Fibroblast of skin of scalp (primary cell): ENCODE results near the gene IGF2R.

Source experiments
- DNase-seq: peaks from one replicate; pipeline ENCODE4 v3.0.0-alpha.2; 2013

Gene IGF2R

GRCh38 chr6:160141001-160141726 is 172.3 kb downstream of the IGF2R start:
- DNase-seq, result peak; percentile 56

GRCh38 chr6:160142115-160142715 is 173.3 kb downstream of the IGF2R start:
- no peak for DNase-seq

GRCh38 chr6:160146454-160147145 is 177.7 kb downstream of the IGF2R start:
- DNase-seq, result no peak

DNA sequence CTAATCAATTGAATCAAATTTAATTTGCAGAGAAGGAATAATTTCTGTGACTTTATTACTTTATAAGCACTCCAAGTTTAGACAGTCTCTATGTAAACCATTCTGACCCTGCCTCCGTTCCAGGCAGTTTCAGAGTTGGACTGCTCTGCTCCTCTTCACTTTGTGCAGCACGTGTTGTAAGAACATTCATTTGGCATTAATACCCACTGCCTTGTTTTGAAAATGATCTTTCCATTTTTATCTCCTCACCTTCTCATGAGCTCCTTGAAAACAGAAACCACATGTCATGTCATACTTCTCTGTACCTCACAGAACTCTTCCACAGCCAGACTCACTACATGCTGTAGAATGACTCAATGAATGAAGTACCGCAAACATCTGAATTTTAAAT is 178.3 kb downstream of the IGF2R start:
- no peak for DNase-seq

GRCh38 chr6:160154471-160154870 is 185.6 kb downstream of the IGF2R start:
- DNase-seq, result no peak

DNA sequence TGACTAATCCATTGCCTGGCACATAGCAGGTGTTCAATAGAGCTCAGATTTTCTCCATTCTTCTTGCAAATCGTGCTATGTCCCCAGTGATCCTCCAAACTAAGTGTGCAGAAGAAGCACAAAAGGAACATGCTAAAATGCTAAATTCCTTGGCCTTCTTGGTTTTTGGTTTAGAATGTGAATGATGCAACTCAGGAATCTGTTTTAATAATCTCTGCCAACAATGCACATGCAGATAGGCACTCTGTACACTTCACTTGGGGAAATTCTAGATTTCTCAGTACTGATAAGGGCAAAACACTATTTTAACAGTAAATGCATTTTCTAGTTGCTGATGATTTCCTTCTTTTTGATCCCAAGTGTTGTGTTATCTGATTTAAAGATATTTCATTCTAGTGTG is 188.0 kb downstream of the IGF2R start:
- peak; percentile 21 for DNase-seq

DNA sequence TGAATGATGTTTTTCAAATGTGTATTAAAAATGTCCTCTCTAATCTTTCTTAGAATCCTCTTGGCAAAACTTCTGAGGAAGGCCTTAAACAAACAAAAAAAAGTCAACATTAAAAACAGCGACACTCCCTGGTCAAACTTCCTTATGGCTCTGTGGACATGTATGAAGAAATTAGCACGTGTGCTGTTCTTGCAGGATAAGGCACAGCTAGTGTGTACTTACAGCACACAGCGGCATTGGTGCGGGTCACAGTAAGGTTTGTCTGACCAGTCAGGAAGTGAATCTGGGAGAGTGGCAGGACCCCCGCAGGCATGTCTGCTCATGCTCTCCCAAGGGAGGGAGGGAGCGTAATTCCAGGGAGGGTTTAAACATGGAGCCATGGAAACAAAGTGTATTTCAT is 191.6 kb downstream of the IGF2R start:
- peak; percentile 5 for DNase-seq
